ENCODE measurements around the gene CLEC10A.
A peak's percentile ranks its signal among the peaks of the same experiment; 100 is the strongest.

DNA sequence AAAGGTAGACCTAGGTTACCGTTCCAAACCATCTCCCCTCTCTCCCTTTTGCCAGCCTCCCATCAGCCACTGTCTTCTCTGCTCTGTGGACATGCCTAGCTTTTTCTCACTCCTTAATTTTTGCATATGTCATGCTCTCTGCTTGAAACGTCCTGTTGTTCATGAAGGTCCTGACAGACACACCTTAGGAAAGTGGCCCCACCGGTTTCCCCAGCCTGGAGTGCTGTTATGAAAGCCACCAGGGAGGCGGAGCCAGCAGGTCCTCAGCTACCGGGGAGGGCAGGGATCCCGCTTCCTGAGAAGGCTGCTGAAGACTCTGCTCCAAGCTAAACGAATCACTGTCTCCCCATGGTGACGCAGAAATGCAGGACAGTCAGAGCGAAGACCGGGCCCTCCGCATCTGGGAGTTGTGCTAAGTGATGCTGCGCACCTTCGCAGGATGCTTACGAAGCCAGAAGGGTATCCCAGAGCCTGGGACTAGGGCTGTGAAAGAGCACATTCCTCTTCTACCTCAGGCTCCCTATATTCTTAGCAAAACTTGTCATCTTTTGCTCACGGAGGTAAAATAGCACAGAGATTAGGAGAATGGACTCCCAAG, 33.8 kb downstream of the CLEC10A start:
- TF ChIP-seq, protein P1, sequence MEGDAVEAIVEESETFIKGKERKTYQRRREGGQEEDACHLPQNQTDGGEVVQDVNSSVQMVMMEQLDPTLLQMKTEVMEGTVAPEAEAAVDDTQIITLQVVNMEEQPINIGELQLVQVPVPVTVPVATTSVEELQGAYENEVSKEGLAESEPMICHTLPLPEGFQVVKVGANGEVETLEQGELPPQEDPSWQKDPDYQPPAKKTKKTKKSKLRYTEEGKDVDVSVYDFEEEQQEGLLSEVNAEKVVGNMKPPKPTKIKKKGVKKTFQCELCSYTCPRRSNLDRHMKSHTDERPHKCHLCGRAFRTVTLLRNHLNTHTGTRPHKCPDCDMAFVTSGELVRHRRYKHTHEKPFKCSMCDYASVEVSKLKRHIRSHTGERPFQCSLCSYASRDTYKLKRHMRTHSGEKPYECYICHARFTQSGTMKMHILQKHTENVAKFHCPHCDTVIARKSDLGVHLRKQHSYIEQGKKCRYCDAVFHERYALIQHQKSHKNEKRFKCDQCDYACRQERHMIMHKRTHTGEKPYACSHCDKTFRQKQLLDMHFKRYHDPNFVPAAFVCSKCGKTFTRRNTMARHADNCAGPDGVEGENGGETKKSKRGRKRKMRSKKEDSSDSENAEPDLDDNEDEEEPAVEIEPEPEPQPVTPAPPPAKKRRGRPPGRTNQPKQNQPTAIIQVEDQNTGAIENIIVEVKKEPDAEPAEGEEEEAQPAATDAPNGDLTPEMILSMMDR (IDR thresholded peaks at IDR 0.05) = no peak
- peak in 1 of 4 donors; percentile 63 for TF ChIP-seq EP300 (IDR thresholded peaks at IDR 0.05)
- peak; percentile 50 to 66 for TF ChIP-seq POLR2AphosphoS5 (IDR thresholded peaks at IDR 0.05)
- TF ChIP-seq POLR2A (IDR thresholded peaks at IDR 0.05) = peak in 1 of 4 donors; percentile 54
